NCI-H2029 treated with DMSO at 0.1 percent for 48 hours (cell line): Measurements from ENCODE around the gene OR52D1.

Experiments used
- DNase-seq: peaks from one replicate; lab custom pipeline; 2025; lab: John Stamatoyannopoulos, UW

OR52D1 gene

GRCh38 chr11:5514841-5515240, 26.4 kb downstream of the OR52D1 start:
- no peak for DNase-seq

DNA sequence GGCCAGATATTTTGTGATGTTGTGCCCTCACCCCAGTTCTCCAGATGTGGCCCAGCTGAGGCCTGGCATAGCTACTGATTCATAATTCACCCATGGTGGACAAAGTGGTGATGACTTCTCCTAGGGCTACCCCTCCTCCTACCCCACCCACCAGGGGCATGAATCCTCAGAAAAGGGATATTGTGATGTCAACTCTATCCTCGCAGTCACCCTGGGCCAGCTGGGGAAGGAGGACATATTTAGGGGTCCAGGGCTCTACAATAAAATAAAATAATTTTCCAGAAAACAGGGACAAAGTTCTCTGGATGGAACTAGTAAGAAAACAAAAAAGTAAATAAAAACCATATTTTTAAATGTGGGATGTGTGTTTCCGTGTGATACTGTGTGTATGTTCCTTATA, 28.1 kb downstream of the OR52D1 start, which contains the start of gene UBQLNL:
TSS of gene UBQLNL (minus strand) at position 101 of the 400 bp plus-strand sequence. CDS start 258 bp downstream, outside the sequence.
- DNase-seq, result no peak

DNA sequence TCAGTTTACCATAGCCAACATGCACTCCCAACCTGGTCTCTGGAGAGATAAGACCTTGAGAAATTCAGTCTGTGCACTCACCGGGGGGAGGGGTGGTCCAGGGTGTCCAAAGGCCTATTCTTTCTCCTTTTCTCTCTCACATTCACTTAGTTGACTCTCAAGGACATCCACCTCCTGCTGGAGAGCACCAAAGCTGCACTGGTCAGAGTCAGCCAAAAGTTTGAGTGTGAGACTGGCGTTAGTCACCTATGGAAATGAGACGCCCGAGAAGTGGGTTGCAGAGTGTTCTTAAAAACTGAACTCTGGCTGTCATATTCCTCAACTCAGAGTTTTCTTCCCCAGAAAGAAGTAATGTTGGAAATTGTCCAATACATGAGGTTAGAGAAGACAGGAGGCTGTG, 33.1 kb downstream of the OR52D1 start:
- no peak for DNase-seq

DNA sequence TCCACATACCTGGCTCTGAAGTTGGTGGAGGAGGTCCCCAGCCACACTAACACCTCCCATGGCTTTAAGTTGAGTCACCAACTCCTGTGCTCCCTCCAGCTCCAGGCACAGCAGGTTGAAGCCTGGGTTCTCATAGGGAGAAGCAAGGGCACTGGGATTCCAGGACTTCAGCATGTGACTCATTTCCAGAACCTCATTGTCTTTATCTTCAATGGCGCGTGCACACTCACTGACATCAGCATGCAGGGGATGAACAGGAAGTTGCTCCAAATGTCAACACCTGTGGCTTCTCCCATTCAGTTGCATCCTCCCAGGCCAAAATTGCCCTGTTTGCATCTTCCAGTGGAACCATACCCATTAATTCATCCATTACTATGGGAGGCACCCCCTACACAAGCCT, 33.8 kb downstream of the OR52D1 start:
- no peak for DNase-seq

DNA sequence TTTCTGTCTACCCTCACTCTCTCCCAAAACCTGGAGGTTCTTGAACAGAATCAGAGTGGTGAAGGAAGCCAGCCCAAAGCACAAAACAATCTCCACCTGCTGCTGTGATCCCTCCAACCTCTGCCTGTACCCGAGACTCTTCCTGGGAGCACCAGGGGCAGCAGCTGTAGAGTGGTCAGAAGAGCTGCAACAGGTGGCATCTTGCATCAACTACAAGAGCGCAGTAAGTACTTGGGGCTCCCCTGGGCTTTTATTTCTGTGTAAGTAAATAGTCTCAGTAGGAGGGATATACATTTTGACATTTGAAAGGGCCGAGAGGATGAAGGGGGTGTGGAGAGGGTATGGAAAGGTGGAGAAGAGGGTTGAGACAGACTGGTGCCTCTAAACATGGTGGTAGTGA, 36.3 kb downstream of the OR52D1 start:
- DNase-seq, result no peak

GRCh38 chr11:5527716-5528115, 39.2 kb downstream of the OR52D1 start:
- no peak for DNase-seq

DNA sequence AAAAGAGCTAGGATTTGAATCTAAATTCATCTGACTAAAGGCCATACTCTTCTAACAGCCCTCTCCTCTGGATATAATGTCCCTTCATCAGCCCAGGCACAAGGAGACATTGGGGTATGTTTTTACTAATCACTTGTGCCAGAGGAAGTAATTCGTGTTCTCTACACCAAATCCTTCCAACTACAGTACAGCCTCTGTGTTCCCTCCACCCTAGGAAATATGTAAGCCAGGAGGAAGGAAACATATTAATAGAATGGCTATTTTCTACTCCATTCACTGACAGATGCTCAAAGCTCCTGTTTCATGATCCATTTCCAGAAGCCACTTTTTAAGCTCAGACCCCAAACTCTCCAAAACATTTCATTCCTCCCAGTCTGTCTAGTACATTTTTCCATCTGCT, 40.0 kb downstream of the OR52D1 start:
- no peak for DNase-seq

DNA sequence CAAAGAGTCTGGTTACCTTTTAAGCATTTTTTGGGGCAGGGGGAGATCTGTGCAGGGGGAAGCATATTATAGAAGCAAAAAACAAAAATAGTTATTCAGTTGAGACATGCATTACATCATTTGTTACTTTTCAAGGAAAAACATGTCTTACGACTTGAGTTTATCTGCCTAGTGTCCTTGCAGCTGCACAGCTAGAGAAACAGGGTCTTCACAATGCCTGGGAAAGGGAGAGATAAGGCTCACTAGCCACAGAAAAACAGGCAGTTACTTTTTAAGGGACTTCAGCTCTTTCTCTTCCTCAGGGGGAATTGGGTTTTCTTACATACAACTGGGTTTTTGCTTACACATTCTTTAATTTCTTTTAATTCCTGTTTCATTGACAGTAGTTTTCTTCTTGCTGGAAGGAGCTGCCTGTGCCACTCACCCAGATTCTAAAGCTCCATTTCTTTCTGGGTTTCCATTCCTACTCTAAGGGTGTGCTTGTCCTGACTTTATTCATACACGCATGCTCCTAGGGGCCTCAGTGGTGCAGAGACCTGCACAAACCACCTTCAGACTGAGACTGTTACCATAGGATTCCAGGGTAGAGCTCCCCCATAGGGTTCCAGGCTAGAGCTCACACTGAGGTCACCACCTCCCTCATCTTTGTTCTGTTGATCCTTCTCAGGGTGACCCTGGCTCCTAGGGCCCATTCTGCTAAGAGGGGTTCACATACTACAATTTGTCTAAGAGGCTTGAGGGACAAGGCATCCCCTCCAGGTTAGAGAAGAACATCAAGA, 42.8 kb downstream of the OR52D1 start:
- no peak for DNase-seq

DNA sequence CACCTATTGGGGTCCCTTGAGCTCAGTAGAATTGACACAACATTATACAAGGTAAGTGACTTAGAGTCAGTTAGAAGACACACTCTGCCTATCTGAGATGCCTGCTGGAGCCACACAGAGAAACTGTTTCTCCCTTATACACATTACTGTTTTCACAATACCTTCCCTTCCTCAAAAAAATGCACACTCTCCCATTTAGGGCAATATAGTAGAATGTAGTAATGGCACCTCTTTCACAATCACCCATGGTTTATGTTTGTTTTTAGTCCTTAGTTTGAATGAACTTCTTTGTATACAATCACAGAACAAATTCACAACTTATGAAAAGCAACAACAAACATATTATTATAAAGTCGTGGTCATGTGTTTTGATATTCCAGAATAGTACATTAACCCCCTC, 45.6 kb downstream of the OR52D1 start:
- DNase-seq, result no peak

DNA sequence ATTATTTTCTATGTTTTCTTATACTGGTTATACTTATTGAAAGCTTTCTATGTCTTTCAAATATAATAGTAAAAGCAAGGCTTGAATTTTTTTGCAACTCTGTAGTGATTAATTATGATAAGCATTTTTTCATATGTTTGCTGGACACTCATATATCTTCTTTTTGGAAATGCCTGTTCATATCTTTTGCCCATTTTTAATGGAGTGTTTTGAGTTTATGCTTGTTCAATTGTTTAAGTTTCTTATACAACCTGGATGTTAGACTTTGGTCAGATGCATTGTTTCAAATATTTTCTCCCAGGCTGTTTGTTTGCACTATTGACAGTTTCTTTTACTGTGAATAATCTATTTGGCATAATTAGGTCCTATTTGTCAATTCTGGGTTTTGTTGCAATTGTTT, 48.0 kb downstream of the OR52D1 start:
- DNase-seq, result no peak
